ENCODE results near the gene USP17L29. TPM values are rescaled to one million over a fixed set of nuclear protein-coding genes. Genes with fewer than 3 reads are reported as not detected.
"Not testable (repeated sequence)": the region's sequence is repeated elsewhere in the genome, so short reads cannot be mapped to it uniquely, and the experiment has no call there.

USP17L29 gene, protein sequence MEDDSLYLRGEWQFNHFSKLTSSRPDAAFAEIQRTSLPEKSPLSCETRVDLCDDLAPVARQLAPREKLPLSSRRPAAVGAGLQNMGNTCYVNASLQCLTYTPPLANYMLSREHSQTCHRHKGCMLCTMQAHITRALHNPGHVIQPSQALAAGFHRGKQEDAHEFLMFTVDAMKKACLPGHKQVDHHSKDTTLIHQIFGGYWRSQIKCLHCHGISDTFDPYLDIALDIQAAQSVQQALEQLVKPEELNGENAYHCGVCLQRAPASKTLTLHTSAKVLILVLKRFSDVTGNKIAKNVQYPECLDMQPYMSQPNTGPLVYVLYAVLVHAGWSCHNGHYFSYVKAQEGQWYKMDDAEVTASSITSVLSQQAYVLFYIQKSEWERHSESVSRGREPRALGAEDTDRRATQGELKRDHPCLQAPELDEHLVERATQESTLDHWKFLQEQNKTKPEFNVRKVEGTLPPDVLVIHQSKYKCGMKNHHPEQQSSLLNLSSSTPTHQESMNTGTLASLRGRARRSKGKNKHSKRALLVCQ
- total RNA-seq, result not detected

DNA sequence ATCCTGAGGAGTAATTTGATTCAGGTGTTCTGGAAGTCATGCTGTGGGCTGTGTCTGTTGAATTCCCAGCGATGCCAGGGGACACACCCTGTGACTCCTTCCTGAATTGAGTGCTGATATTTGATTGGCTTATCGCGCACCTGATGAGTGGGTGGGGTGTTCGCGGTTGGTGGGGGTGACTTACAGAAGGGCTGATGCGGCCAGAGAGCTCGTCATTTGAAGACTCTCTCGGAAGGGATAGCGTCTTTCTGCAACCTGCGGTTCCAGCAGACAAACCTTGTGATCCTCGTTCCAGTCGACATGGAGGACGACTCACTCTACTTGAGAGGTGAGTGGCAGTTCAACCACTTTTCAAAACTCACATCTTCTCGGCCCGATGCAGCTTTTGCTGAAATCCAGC is at the start of gene USP17L29:
USP17L29 (plus strand) TSS at position 301 of the 400 bp plus-strand sequence; CDS start at position 301, 0 bp downstream.
- not testable (repeated sequence) for H3K4me1 ChIP-seq, H3K4me3 ChIP-seq, H3K36me3 ChIP-seq, H3K27ac ChIP-seq, DNase-seq, H3K27me3 ChIP-seq, H3K9me3 ChIP-seq

DNA sequence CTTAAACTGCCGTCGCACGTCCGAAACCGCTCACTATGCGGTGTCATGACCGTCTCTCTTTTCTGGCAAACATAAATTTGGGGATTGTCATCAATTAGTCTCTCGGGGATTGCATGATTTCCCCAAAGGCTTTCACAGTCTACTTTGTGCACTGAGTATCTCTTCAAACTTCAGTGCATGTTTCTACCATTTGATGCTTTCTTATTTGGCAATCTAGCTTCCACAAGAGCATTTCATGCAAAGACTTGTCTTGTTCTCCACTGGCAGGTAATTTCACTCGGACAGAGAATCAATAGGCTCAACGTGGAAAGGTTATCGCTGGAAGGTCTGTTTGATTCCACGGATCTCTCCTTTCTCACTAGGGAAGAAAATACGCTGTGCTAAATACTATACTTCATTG is 29.2 kb upstream of the USP17L29 start:
- H3K4me1 ChIP-seq, DNase-seq, H3K4me3 ChIP-seq, H3K27ac ChIP-seq, H3K27me3 ChIP-seq, H3K9me3 ChIP-seq, H3K36me3 ChIP-seq: not testable (repeated sequence)

DNA sequence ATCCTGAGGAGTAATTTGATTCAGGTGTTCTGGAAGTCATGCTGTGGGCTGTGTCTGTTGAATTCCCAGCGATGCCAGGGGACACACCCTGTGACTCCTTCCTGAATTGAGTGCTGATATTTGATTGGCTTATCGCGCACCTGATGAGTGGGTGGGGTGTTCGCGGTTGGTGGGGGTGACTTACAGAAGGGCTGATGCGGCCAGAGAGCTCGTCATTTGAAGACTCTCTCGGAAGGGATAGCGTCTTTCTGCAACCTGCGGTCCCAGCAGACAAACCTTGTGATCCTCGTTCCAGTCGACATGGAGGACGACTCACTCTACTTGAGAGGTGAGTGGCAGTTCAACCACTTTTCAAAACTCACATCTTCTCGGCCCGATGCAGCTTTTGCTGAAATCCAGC is 28.6 kb upstream of the USP17L29 start, which contains the start of gene USP17L24:
USP17L24 (plus strand) TSS at position 301 of the 400 bp plus-strand sequence; CDS start at position 301, 0 bp downstream.
- not testable (repeated sequence) for H3K27me3 ChIP-seq, H3K4me3 ChIP-seq, H3K9me3 ChIP-seq, H3K4me1 ChIP-seq, H3K27ac ChIP-seq, H3K36me3 ChIP-seq, DNase-seq

DNA sequence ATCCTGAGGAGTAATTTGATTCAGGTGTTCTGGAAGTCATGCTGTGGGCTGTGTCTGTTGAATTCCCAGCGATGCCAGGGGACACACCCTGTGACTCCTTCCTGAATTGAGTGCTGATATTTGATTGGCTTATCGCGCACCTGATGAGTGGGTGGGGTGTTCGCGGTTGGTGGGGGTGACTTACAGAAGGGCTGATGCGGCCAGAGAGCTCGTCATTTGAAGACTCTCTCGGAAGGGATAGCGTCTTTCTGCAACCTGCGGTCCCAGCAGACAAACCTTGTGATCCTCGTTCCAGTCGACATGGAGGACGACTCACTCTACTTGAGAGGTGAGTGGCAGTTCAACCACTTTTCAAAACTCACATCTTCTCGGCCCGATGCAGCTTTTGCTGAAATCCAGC is 23.8 kb upstream of the USP17L29 start, which contains the start of gene USP17L25:
USP17L25 (plus strand) TSS at position 301 of the 400 bp plus-strand sequence; CDS start at position 301, 0 bp downstream.
- not testable (repeated sequence) for H3K27ac ChIP-seq, H3K4me1 ChIP-seq, DNase-seq, H3K4me3 ChIP-seq, H3K9me3 ChIP-seq, H3K36me3 ChIP-seq, H3K27me3 ChIP-seq

DNA sequence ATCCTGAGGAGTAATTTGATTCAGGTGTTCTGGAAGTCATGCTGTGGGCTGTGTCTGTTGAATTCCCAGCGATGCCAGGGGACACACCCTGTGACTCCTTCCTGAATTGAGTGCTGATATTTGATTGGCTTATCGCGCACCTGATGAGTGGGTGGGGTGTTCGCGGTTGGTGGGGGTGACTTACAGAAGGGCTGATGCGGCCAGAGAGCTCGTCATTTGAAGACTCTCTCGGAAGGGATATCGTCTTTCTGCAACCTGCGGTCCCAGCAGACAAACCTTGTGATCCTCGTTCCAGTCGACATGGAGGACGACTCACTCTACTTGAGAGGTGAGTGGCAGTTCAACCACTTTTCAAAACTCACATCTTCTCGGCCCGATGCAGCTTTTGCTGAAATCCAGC is 19.1 kb upstream of the USP17L29 start, which contains the start of gene USP17L26:
USP17L26 (plus strand) TSS at position 301 of the 400 bp plus-strand sequence; CDS start at position 301, 0 bp downstream.
- DNase-seq, H3K4me3 ChIP-seq, H3K36me3 ChIP-seq, H3K9me3 ChIP-seq, H3K27me3 ChIP-seq, H3K27ac ChIP-seq, H3K4me1 ChIP-seq: not testable (repeated sequence)

DNA sequence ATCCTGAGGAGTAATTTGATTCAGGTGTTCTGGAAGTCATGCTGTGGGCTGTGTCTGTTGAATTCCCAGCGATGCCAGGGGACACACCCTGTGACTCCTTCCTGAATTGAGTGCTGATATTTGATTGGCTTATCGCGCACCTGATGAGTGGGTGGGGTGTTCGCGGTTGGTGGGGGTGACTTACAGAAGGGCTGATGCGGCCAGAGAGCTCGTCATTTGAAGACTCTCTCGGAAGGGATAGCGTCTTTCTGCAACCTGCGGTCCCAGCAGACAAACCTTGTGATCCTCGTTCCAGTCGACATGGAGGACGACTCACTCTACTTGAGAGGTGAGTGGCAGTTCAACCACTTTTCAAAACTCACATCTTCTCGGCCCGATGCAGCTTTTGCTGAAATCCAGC is 14.3 kb upstream of the USP17L29 start, which contains the start of gene USP17L5:
USP17L5 (plus strand) TSS at position 301 of the 400 bp plus-strand sequence; CDS start at position 301, 0 bp downstream.
- not testable (repeated sequence) for H3K4me3 ChIP-seq, H3K36me3 ChIP-seq, H3K27ac ChIP-seq, H3K27me3 ChIP-seq, H3K9me3 ChIP-seq, DNase-seq, H3K4me1 ChIP-seq

DNA sequence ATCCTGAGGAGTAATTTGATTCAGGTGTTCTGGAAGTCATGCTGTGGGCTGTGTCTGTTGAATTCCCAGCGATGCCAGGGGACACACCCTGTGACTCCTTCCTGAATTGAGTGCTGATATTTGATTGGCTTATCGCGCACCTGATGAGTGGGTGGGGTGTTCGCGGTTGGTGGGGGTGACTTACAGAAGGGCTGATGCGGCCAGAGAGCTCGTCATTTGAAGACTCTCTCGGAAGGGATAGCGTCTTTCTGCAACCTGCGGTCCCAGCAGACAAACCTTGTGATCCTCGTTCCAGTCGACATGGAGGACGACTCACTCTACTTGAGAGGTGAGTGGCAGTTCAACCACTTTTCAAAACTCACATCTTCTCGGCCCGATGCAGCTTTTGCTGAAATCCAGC is 9.6 kb upstream of the USP17L29 start, which contains the start of gene USP17L27:
USP17L27 (plus strand) TSS at position 301 of the 400 bp plus-strand sequence; CDS start at position 301, 0 bp downstream.
- H3K36me3 ChIP-seq, H3K27me3 ChIP-seq, H3K4me3 ChIP-seq, H3K4me1 ChIP-seq, H3K27ac ChIP-seq, H3K9me3 ChIP-seq, DNase-seq: not testable (repeated sequence)

DNA sequence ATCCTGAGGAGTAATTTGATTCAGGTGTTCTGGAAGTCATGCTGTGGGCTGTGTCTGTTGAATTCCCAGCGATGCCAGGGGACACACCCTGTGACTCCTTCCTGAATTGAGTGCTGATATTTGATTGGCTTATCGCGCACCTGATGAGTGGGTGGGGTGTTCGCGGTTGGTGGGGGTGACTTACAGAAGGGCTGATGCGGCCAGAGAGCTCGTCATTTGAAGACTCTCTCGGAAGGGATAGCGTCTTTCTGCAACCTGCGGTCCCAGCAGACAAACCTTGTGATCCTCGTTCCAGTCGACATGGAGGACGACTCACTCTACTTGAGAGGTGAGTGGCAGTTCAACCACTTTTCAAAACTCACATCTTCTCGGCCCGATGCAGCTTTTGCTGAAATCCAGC is 4.8 kb upstream of the USP17L29 start, which contains the start of gene USP17L28:
USP17L28 (plus strand) TSS at position 301 of the 400 bp plus-strand sequence; CDS start at position 301, 0 bp downstream.
- H3K36me3 ChIP-seq, H3K4me1 ChIP-seq, DNase-seq, H3K27ac ChIP-seq, H3K27me3 ChIP-seq, H3K4me3 ChIP-seq, H3K9me3 ChIP-seq: not testable (repeated sequence)

DNA sequence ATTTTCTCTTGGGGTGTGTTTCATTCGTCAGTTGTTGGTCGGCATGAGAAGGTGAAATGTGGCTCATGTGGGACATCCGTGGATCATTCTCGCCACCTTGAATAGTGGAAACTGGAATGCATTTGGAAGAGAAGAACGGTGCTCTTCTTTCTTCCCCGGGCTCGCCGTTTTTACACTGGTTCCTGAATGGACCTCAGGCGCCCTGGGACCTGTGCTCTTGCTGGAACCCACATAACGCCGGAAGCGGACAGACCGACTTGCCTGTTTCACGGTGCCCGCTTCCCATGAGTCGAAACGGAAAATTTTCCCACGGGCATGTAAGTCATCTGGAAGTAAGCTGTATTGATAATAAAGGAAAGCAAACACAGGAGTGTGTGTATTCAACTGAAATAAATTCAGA is 2.6 kb upstream of the USP17L29 start:
- not testable (repeated sequence) for H3K4me1 ChIP-seq

DNA sequence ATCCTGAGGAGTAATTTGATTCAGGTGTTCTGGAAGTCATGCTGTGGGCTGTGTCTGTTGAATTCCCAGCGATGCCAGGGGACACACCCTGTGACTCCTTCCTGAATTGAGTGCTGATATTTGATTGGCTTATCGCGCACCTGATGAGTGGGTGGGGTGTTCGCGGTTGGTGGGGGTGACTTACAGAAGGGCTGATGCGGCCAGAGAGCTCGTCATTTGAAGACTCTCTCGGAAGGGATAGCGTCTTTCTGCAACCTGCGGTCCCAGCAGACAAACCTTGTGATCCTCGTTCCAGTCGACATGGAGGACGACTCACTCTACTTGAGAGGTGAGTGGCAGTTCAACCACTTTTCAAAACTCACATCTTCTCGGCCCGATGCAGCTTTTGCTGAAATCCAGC is 9.4 kb downstream of the USP17L29 start, which contains the start of gene USP17L30:
USP17L30 (plus strand) TSS at position 301 of the 400 bp plus-strand sequence; CDS start at position 301, 0 bp downstream.
- H3K27me3 ChIP-seq, H3K4me1 ChIP-seq, H3K27ac ChIP-seq, H3K9me3 ChIP-seq, DNase-seq, H3K36me3 ChIP-seq, H3K4me3 ChIP-seq: not testable (repeated sequence)

More for the DNA sequence above, 2.6 kb upstream of the USP17L29 start:
- not testable (repeated sequence) for H3K27me3 ChIP-seq, H3K9me3 ChIP-seq, DNase-seq, H3K36me3 ChIP-seq, H3K4me3 ChIP-seq, H3K27ac ChIP-seq

DNA sequence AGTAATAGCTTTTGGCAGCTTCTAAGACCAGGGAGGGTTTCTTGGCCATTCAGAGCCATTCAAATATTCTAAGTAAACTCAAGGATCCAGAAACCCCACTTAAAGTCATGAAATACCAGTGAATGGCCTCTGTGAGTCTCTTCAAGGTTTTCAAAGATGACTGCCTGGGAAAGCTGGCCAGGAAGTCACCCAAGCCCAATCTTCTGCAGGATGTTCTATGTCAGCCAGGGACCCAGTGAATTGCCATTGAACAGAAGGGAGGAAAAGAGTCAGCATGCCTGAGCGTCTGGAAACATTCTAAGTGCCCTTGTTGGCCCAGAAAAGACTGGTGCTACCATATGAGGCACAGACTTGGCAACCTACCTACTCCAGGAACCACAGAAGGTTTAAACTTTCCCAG is 26.4 kb downstream of the USP17L29 start:
- not testable (repeated sequence) for H3K4me1 ChIP-seq, H3K9me3 ChIP-seq, H3K36me3 ChIP-seq, H3K27me3 ChIP-seq, DNase-seq, H3K4me3 ChIP-seq, H3K27ac ChIP-seq
